OCI-LY1 (cell line): ENCODE results near the gene XAGE3.

Experiments
- H2AFZ ChIP-seq: fragments of 200-600 bp; sonication (generic), shearing (Covaris generic); 2 replicates; pipeline ENCODE4 v1.6.0; 2014; ENCODE audit warnings: antibody characterized with exemption, mild to moderate bottlenecking, low read length
- H3F3A ChIP-seq: fragments of 200-600 bp; sonication (generic), shearing (Covaris generic); 2 replicates; pipeline ENCODE4 v1.6.0; 2014; ENCODE audit warnings: mild to moderate bottlenecking, antibody characterized with exemption, low read length, moderate library complexity; ENCODE audit not compliant: insufficient read depth
- H3K27ac ChIP-seq: fragments of 200-600 bp; sonication (generic); 2 replicates; pipeline ENCODE4 v1.5.1; 2014; ENCODE audit warnings: low read length, mixed run types, mild to moderate bottlenecking, low read depth; ENCODE audit not compliant: poor library complexity, severe bottlenecking
- H3K27me3 ChIP-seq: fragments of 200-600 bp; sonication (generic); 2 replicates; pipeline ENCODE4 v1.6.0; 2014; ENCODE audit warnings: antibody characterized with exemption, mild to moderate bottlenecking, low read length, moderate library complexity; ENCODE audit not compliant: insufficient read depth
- H3K36me3 ChIP-seq: fragments of 200-600 bp; sonication (generic); 2 replicates; pipeline ENCODE4 v1.6.1; 2014; ENCODE audit warnings: mild to moderate bottlenecking, antibody characterized with exemption, low read length, moderate library complexity, mixed read lengths; ENCODE audit not compliant: insufficient read depth
- H3K4me1 ChIP-seq: fragments of 200-600 bp; sonication (generic); 2 replicates; pipeline ENCODE4 v1.5.1; 2014; ENCODE audit warnings: mild to moderate bottlenecking, low read length, moderate library complexity; ENCODE audit not compliant: insufficient read depth, severe bottlenecking
- H3K4me2 ChIP-seq: fragments of 200-600 bp; sonication (generic), shearing (Covaris generic); 2 replicates; pipeline ENCODE4 v1.6.1; 2014; ENCODE audit warnings: low read length
- H3K4me3 ChIP-seq: fragments of 200-600 bp; sonication (generic); 2 replicates; pipeline ENCODE4 v1.5.1; 2014; ENCODE audit warnings: low read length, low read depth, mild to moderate bottlenecking, mixed read lengths; ENCODE audit not compliant: poor library complexity, severe bottlenecking
- H3K79me2 ChIP-seq: fragments of 200-600 bp; shearing (Covaris generic); 2 replicates; pipeline ENCODE4 v1.6.1; 2016; ENCODE audit warnings: mixed run types, low read length, mixed read lengths; ENCODE audit not compliant: insufficient read depth
- H3K9ac ChIP-seq: fragments of 200-600 bp; sonication (generic), shearing (Covaris generic); 2 replicates; pipeline ENCODE4 v1.6.1; 2014; ENCODE audit warnings: mild to moderate bottlenecking, low read length, mixed read lengths
- H3K9me2 ChIP-seq: fragments of 200-600 bp; sonication (generic), shearing (Covaris generic); 2 replicates; pipeline ENCODE4 v1.6.1; 2014; ENCODE audit warnings: low read depth, mild to moderate bottlenecking, low read length, mixed read lengths
- H3K9me3 ChIP-seq: fragments of 200-600 bp; shearing (Covaris generic); 2 replicates; pipeline ENCODE4 v1.6.1; 2014; ENCODE audit warnings: low read length, mixed read lengths
- H4K20me1 ChIP-seq: fragments of 200-600 bp; sonication (generic), shearing (Covaris generic); 2 replicates; pipeline ENCODE4 v1.6.0; 2016; ENCODE audit warnings: mild to moderate bottlenecking, low read length; ENCODE audit not compliant: insufficient read depth
- EZH2 ChIP-seq: fragments of 200-600 bp; sonication (generic), shearing (Covaris generic); IDR thresholded peaks from 2 replicates; pipeline ENCODE4 v1.8.0; 2017; ENCODE audit warnings: borderline replicate concordance, mixed run types, mild to moderate bottlenecking, antibody characterized with exemption, low read length, moderate library complexity, mixed read lengths
- TF ChIP-seq, protein P1 (sequence below): fragments of 200-600 bp; sonication (generic), shearing (Covaris generic); IDR thresholded peaks from 2 replicates; pipeline ENCODE4 v1.5.1; 2017; ENCODE audit warnings: mild to moderate bottlenecking, antibody characterized with exemption, low read length, moderate library complexity, mixed read lengths

Gene XAGE3

DNA sequence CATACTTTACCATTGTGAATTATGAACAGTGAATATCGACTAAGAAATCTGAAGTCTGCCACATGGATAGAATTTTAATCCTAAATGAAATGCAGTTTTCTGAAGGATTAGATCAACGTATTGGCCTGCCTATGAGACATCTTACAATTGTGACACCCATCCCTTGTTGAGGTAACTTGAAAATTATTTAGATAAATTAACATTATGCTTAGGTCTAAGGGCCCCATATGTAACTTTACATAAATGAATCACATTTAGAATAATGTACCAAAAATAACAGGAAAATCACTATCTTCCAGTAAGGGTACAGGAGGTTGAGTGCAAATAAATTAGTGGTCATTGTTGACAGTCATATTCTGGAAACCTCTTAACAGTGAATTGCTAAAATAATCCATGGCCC lies 43.3 kb downstream of the XAGE3 start:
- H3K36me3 ChIP-seq: no peaks in the 10 kb centered on the region
- no peaks in the 10 kb centered on the region for H3K9me3 ChIP-seq
- no peaks in the 10 kb centered on the region for H4K20me1 ChIP-seq
- H3F3A ChIP-seq: no peaks in the 10 kb centered on the region
- no peak overlapping the region for H3K9ac ChIP-seq
- H3K27me3 ChIP-seq: no peaks in the 10 kb centered on the region
- H3K27ac ChIP-seq: no peak overlapping the region
- H3K4me1 ChIP-seq: no peaks in the 10 kb centered on the region
- no peaks in the 10 kb centered on the region for H3K9me2 ChIP-seq
- no peak overlapping the region for H2AFZ ChIP-seq
- H3K4me2 ChIP-seq: no peak overlapping the region
- no peak for TF ChIP-seq EZH2
- no peaks in the 10 kb centered on the region for H3K79me2 ChIP-seq
- no peak overlapping the region for H3K4me3 ChIP-seq

DNA sequence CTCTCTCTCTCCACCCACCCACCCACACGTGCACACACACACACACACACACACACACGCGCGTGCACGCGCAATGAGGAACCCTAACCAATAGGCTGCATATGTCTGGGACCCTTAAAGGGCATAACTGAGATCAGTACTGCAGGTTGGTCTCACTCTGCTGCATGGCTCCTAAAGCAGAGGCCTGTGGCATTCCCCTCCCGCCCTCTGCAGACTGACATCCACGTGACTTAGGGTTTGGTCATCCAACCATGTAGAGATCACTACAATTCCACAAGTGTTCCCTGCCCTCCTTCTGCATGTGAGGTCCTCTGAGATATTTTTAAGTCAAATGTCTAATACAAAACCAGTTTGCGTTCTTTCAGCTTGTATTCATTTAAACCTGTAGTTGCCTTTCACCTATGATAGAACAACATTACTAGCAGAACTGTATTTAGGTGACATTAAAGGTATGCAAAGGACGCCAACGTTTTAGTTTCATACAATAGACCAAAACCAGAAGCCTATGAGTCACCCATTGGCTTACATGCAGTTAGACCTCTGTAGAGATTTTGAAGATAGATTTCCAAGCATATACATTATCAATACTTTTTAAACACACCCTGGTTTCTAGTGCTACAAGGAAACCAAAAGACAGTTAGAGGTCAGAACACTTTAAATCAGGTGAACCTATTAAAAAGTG lies 46.7 kb downstream of the XAGE3 start:
- H3K27me3 ChIP-seq: no peaks in the 10 kb centered on the region
- no peaks in the 10 kb centered on the region for H3K36me3 ChIP-seq
- no peaks in the 10 kb centered on the region for H4K20me1 ChIP-seq
- no peaks in the 10 kb centered on the region for H3K4me1 ChIP-seq
- H3F3A ChIP-seq: no peaks in the 10 kb centered on the region
- H3K9me2 ChIP-seq: no peaks in the 10 kb centered on the region
- no peaks in the 10 kb centered on the region for H3K79me2 ChIP-seq
- H3K4me2 ChIP-seq: no peak overlapping the region
- no peak overlapping the region for H3K4me3 ChIP-seq
- H3K9me3 ChIP-seq: no peaks in the 10 kb centered on the region
- H3K27ac ChIP-seq: no peak overlapping the region
- no peak for TF ChIP-seq EZH2
- TF ChIP-seq, protein P1, sequence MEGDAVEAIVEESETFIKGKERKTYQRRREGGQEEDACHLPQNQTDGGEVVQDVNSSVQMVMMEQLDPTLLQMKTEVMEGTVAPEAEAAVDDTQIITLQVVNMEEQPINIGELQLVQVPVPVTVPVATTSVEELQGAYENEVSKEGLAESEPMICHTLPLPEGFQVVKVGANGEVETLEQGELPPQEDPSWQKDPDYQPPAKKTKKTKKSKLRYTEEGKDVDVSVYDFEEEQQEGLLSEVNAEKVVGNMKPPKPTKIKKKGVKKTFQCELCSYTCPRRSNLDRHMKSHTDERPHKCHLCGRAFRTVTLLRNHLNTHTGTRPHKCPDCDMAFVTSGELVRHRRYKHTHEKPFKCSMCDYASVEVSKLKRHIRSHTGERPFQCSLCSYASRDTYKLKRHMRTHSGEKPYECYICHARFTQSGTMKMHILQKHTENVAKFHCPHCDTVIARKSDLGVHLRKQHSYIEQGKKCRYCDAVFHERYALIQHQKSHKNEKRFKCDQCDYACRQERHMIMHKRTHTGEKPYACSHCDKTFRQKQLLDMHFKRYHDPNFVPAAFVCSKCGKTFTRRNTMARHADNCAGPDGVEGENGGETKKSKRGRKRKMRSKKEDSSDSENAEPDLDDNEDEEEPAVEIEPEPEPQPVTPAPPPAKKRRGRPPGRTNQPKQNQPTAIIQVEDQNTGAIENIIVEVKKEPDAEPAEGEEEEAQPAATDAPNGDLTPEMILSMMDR: no peak
- H2AFZ ChIP-seq: no peak overlapping the region
- no peak overlapping the region for H3K9ac ChIP-seq

DNA sequence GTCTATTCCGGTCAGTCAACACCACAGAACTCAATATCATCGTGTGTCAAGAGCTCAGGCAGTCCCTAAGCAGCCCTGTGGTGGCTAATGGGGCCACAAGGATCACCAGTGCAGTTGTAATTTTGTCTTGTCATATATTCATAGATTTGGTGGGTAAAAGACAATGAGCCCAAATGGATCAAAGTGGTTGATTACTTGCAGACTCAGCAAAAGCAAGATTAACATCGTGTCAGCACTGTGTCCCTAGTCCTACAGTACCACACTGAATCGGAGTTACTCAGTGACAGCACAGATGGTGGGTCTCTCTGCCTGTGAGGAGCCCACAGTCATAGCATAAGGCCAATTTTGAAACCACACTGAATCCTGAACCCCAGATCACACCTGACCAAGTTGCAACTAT lies 48.1 kb downstream of the XAGE3 start:
- H3K4me1 ChIP-seq: no peaks in the 10 kb centered on the region
- no peaks in the 10 kb centered on the region for H3K27me3 ChIP-seq
- no peaks in the 10 kb centered on the region for H3K9me2 ChIP-seq
- TF ChIP-seq, protein P1: no peak
- no peak for TF ChIP-seq EZH2
- no peak overlapping the region for H3K4me3 ChIP-seq
- H3K36me3 ChIP-seq: no peaks in the 10 kb centered on the region
- H3K4me2 ChIP-seq: no peak overlapping the region
- no peaks in the 10 kb centered on the region for H3K9me3 ChIP-seq
- no peaks in the 10 kb centered on the region for H3F3A ChIP-seq
- no peaks in the 10 kb centered on the region for H4K20me1 ChIP-seq
- H3K9ac ChIP-seq: no peak overlapping the region
- no peak overlapping the region for H2AFZ ChIP-seq
- H3K27ac ChIP-seq: no peak overlapping the region
- no peaks in the 10 kb centered on the region for H3K79me2 ChIP-seq
